ENCODE measurements around the gene NAXD.
"Not testable (repeated sequence)": the region's sequence is repeated elsewhere in the genome, so short reads cannot be mapped to it uniquely, and the experiment has no call there.

NAXD gene

DNA sequence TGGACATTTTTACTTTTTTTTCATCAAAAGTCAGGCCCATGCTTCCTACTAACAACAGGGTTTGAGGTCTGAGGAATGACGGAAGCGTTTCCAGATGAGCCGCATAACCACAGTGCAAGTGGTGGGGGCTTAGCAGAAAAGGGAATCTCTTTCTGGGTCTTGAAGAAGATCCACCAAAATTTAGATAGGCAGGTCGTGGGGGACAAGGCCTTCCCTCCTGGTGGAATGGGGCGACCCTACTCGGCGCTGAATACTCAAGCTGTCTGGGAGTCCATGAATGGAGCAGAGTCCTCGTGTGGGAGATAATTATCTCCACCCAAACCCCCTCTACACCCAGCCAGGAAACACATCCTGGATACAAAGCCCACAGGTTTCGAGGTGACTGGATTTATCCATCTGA is 53.7 kb downstream of the NAXD start:
- DNase-seq, result no peak

DNA sequence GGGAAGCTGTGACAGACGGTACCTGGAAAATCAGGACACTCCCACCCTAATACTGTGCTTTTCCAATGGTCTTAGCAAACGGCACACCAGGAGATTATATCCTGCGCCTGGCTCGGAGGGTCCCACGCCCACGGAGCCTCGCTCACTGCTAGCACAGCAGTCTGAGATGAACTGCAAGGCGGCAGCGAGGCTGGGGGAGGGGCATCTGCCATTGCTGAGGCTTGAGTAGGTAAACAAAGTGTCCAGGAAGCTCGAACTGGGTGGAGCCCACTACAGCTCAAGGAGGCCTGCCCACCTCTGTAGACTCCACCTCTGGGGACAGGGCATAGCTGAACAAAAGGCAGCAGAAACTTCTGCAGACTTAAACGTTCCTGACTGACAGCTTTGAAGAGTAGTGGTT is 54.5 kb downstream of the NAXD start:
- DNase-seq, result not testable (repeated sequence)

DNA sequence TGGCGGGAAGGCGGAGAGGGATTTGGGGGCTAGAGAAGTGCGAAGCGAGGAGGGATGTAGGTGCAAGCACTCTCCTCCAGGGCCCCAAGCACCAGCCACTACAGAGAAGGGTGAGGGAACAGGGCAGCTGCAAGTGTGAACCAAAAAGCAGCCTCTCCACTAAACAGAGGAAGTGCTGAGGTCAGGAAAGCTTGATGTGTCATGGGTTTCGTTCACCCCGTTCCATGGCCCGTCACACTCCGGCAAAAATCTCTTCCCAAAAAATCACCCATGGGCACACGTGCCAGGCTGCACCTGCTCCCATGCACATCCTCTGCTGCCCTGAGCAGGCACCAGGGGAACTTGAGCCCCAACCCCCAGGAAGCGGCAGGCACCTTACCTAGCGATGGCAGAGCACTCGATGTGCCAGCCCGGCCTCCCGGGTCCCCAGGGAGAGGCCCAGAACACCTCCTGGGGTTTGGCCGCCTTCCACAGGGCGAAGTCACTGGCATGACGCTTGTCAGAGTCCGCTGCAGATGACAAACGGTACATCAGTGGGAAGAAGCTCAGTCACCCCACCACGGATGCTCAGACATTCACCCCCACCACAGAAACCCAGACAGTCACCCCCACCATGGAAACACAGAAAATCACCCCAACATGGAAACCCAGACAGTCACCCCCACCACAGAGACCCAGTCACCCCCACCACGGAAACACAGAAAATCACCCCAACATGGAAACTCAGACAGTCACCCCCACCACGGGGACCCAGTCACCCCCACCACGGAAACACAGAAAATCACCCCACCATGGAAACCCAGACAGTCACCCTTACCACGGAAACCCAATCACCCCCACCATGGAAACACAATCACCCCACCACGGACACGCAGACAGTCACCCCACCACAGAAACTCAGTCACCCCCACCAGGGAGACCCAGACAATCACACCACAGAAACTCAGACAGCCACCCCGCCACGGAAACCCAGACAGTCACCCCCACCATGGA is 61.5 kb downstream of the NAXD start:
- peak; percentile 61 for DNase-seq

DNA sequence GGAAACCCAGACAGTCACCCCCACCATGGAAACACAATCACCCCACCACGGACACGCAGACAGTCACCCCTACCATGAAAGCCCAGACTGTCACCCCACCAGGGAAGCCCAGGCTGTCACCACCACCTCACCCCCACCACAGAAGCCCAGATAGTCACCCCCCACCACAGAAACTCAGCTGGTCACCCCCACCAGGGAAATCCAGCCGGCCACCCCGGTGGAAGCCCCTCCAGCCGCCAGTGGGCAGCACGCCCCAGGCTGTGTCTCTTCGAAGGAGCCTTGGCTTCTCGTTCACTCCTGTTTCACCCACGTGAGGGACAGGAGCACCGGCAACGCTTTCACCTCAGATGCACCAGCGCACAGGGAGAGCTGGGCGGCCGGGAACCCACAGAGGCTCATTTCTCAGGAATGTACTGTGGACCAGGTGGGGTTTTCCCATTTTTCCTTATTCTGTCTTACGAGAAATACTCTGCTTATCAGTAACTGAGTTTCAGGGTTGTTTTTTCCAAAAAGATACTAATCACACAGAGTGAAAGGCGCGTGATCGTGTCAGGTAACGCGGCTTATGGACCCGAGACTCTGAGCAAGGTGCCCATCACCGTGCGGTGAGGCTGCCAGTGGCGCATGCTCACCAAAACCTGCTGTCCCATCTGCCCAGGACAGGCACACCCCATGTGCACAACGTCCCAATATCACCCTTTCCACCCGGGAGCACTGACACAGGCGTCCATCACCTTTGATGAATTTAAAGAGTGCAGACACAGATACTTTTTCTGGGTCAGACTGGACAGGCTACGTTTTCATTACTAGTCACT is 62.6 kb downstream of the NAXD start:
- no peak for DNase-seq

DNA sequence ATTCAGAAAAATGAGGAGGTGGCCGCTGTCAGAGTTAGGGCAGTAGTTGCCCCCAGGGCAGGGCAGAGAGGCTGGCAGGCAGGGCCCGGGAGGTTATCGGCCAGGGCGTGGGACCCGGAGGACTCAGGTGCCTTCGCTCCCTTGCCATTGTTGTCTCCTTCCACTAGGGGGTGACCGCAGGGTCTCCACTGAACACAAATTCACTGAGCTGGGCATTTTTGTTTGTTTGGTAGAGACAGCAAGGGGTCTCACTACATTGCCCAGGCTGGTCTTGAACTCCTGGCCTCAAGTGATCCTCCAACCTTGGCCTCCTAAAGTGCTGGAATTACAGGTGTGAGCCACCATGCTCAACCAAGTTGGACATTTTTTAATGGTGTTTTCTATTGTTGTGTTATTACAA is 65.5 kb downstream of the NAXD start:
- peak; percentile 11 for DNase-seq

DNA sequence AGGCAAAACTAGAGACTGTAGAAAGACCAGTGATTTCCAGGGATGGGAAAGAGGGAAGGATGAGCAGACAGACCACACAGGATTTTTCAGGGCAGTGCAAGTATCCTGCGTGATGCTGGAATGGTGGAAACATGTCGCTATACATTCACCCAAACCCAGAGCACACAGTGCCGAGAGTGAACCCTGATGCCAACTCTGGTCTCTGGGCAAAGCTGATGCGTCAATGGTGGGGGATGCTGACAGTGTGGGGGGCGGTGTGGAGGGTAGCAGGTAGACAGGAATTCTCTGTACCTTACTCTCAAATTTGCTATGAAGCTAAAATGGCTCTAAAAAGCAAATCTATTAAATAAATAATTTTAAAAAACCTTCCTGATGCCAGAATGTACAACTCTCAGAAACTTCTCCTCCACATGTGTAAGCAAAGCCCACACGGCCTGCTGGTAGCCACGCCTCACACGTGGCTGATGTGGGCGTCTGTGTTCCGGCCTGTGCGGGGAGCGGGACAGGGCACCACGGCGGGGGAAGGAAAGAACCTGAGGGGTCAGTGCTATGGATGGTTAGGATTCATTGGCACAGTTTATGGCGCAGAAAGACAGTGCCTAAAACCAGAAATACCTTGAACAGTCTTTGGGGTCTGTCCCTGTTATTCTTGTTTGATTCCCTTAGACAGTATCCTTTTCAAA is 66.7 kb downstream of the NAXD start:
- DNase-seq, result no peak

DNA sequence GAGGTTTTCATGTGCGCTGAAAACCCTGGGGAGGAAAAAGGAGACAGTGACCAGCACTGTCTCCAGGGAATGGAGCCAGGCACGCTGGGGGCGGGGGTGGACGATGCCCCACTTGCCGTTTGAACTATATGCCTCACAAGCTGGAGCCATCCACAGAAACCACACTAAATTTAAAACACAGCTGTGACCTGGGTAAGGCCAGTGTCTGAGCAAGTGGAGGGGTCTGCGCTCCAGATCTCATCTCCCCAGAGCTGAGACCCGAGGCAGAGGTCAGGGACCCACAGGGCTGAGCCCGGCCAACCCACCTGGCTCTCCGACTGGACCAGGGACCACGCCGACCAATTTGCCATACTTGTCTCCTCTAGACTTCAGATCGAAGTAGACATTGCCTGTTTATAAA is 67.4 kb downstream of the NAXD start:
- DNase-seq, result no peak

DNA sequence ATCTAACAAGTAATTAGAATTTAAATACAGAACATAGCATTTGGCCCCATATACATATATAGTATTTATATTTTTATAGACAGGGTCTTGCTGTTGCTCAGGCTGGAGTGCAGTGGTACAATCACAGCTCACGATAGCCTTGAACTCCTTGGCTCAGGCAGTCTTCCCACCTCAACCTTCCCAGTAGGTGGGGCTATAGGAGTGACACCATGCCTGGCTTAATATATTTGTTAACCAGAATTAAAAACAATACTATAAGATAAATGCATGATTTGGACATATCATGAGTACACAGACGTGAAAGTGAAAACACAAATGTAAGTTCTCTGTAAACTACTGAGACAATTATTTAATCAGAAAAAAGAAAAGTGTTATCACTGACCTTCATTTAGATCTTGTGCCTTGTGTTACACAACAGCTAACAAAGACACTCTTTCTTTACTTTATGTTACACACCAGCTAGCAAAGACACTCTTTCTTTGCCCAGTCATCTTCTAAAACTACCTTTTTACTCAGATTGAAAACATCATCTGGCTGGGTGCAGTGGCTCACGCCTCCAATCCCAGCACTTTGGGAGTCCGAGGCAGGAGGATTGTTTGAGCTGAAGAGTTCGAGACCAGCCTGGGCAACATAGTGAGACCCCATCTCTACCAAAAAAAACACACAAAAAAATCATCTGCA is 68.0 kb downstream of the NAXD start:
- peak; percentile 13 for DNase-seq

DNA sequence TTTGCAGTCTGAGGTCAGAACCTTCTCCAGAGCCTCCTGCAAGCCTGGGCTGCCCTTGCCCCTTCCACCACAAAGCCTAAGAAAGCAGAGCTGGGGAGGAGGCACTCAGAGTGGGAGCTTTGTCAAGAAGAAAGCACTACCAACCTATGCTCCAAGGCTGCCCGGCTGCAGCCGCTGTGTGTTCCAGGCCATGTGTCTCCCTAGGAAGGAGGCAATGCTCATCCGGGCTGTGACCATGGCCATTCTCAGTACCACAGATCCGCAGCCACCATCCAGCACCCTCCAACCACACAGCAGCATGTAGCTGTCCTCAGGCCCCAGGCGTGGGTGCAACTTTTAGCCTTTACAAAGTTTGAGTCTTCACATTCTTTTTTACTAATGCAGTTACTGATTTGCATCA is 68.6 kb downstream of the NAXD start:
- no peak for DNase-seq

DNA sequence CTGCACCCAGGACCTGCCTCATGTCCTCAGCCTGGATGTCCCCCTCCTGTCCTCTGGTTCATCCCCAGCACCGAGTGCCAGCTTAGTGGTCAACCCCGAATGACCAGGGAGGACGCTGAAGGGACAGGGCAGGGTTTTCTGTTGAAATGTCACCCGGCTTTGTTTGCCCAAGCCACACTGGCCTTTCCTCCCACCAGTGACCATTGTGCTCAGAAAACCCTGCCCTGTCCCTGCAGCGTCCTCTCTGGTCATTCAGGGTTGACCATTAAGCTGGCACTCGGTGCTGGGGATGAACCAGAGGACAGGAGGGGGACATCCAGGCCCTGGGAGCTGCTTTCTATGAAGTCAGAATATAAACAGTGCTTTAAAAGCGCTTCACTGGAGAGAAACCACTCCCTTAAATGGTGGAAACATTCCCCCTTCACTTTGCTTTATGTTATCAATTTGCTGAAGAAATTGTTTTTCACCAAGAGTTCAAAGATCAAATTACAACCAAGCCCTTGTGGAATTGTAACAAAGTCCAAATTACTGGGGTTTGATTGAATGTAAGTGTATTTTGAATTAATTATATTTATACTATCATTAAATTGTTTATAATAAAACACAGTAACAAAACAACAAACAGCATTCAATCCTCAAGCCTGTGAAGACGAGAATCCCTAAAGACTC is 69.2 kb downstream of the NAXD start:
- no peak for DNase-seq

DNA sequence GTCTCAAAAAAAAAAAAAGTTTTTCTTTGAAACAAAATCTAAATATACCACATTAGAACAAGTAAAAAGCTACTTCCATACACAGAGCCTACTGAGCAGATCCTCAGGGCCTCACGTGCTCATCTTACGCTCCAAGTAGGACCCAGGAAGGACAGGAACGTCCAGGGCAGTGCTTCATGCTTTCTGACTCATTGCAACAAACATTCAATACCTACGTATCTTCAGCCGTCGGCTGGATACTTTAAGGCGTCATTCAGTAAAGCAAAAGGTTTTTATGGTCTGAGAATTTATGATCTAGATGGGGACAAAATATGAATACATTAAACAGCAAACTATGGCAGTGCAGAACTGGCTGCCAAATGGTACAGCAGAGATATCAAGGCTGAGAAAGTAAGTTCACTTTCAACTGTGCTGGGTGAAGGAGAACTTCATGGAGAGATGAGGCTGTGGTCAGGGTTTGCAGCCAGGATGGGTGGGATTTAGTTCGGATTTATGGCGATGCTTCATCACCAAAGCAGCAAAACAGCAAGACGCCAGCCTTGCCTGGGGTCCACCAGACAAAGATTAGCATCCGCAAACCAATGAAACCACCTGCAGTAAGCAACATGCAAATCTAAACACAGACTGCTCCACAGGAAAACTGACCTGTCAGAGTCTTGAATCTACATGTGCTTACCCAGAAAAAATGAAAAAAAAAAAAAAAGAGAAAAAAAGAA is 70.1 kb downstream of the NAXD start:
- no peak for DNase-seq

DNA sequence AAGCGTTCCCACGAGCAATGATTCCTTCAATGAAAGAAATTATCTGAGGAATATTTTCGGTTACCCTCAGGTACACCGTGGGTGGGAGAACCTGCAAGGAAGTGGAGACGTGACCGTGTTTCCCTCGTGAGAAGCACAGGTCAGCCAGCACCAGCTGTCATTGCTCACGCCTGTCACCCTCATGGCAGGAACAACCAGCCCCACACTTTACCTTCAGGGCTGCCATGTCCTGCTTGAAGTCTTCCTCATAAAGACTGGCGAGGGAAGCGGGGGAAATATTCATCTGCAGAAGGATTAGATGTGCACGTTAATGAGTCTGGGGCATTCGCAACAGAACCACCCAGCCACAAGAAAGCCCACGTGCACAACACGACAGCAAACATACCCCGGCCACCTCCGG is 72.4 kb downstream of the NAXD start:
- DNase-seq, result no peak

DNA sequence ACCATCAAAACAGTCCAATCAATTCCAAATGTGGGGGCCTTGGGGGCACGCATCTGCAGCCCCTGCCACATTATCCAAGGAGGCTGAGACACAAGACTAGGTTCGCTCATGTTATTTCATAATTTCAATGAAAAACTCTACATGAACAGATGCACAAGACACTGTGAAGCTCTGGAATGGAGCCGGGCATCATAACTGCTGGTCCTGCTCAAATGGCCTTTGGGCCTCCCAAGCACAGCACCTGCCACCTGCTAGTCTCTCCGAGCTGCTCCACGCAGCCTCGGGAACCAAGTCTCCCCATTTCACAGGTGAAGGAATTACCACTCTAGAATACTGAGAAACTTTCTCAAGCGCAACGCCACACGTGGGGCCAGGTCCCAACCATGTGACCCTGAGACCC is 73.7 kb downstream of the NAXD start:
- no peak for DNase-seq

Data from inflammatory macrophage treated with lipopolysaccharide for 4 hours (primary cell).